GM10248 (cell line): Measurements from ENCODE around the gene KCNH1.

Experiments used
- CTCF ChIA-PET: fragments of 300-600 bp; sonication (Branson Sonifier 250); formaldehyde crosslinking; extraction: SDS; loops from one replicate; lab custom pipeline; 2021; ENCODE audit warnings: antibody characterized with exemption; lab: Yijun Ruan, JAX
- POLR2A ChIA-PET: fragments of 350-650 bp; sonication (Branson Sonifier 250); formaldehyde crosslinking; extraction: SDS; loops from one replicate; lab custom pipeline; 2020; ENCODE audit warnings: antibody characterized with exemption; lab: Yijun Ruan, JAX
- DNase-seq: peaks from one replicate; pipeline ENCODE4 v3.0.0; 2012; ENCODE audit errors: extremely low spot score
- TF ChIP-seq, protein P1 (sequence below): IDR thresholded peaks from 2 replicates; pipeline ENCODE4 v1.5.1; 2012; ENCODE audit warnings: mild to moderate bottlenecking, low read depth; ENCODE audit errors: extremely low read depth, missing control alignments, control extremely low read depth

Gene KCNH1

DNA sequence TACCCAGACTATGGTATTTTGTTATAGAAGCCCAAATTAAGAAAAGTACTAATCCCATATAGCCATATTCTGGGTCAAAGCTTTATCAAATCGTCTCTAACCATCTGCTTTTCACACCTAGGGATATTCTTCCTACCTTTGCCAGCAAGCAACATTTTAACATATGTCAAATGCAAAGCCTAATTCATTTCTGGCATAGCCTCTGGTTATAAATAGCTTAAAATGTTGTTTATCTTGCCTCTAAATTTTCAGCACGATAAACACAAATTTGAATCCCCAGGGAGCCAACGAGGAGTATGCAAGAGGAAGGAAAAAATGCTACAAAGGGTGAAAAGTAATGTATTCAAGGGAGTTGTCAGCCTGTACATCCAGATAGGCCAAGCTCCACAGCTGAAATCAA lies 357.2 kb downstream of the KCNH1 start:
- DNase-seq: no peak
- POLR2A ChIA-PET: no interaction called here
- CTCF ChIA-PET: no interaction called here
- TF ChIP-seq, protein P1, sequence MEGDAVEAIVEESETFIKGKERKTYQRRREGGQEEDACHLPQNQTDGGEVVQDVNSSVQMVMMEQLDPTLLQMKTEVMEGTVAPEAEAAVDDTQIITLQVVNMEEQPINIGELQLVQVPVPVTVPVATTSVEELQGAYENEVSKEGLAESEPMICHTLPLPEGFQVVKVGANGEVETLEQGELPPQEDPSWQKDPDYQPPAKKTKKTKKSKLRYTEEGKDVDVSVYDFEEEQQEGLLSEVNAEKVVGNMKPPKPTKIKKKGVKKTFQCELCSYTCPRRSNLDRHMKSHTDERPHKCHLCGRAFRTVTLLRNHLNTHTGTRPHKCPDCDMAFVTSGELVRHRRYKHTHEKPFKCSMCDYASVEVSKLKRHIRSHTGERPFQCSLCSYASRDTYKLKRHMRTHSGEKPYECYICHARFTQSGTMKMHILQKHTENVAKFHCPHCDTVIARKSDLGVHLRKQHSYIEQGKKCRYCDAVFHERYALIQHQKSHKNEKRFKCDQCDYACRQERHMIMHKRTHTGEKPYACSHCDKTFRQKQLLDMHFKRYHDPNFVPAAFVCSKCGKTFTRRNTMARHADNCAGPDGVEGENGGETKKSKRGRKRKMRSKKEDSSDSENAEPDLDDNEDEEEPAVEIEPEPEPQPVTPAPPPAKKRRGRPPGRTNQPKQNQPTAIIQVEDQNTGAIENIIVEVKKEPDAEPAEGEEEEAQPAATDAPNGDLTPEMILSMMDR: no peak

DNA sequence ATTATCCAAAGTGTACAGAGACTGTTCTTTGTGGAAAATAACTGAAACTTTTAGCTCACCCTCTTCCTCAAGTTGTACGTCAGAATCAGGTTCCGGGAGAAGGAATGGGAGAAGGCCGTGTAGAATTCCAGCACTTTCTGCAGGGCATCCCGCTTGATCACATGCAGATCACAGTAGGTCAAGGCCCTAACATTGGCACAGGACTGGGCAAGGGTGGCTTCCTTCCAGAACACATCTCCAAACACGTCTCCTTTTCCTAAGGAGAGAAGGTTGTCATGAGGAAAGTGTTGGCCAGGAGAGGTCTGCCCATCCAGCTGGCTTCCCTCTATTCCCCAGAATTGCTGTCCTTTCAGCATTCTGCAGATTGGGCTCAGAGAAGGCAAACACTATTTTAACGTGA lies 358.7 kb downstream of the KCNH1 start:
- DNase-seq: no peak
- CTCF ChIA-PET: no interaction called here
- POLR2A ChIA-PET: no interaction called here
- TF ChIP-seq, protein P1: no peak

DNA sequence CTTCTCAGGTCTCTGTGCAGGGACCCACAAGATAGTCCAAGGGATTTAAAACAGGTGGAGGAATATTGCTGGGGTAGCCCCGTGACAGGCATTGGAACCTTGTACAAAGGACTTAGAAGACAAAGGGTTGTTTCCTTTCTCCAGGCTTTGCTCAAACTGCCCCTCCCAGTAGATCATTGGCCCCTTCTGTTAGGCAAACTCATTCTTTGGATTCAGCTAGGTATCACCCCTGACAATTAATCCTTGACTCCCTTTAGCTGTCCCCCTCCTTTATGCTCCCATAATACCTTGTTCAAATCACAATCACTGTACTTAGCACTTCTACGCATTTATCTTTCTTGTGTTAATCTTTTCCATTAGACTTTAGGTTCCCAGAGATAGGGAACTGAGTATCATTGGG lies 360.5 kb downstream of the KCNH1 start:
- TF ChIP-seq, protein P1: no peak
- ChIA-PET POLR2A (no interaction called here), CTCF (interaction anchor here (1.0 kb wide), 2 partner anchors 8 to 90 kb away, joined by 3 read pairs; no protein-coding TSS in a partner anchor)
- no peak for DNase-seq

DNA sequence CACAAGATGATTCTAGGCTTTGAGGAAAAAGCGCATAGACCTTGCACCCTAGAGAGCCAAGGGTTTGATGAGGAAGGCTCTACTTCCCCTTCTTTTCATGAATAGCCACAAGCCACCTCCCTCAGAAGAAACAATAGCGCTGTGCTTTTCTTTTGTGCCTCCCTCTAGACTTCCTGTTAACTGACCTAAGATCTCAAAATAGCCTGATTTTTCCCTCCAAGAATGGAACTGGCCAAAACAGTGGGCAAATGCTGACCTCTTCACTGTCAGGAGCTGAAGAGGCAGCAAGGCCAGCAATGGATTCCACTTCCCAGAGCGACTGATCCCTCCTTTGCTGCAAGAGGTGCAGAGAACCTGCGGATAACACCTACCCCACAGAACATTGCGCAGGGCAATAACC lies 362.8 kb downstream of the KCNH1 start:
- TF ChIP-seq, protein P1: no peak
- DNase-seq: no peak
- CTCF ChIA-PET: no interaction called here
- POLR2A ChIA-PET: no interaction called here

DNA sequence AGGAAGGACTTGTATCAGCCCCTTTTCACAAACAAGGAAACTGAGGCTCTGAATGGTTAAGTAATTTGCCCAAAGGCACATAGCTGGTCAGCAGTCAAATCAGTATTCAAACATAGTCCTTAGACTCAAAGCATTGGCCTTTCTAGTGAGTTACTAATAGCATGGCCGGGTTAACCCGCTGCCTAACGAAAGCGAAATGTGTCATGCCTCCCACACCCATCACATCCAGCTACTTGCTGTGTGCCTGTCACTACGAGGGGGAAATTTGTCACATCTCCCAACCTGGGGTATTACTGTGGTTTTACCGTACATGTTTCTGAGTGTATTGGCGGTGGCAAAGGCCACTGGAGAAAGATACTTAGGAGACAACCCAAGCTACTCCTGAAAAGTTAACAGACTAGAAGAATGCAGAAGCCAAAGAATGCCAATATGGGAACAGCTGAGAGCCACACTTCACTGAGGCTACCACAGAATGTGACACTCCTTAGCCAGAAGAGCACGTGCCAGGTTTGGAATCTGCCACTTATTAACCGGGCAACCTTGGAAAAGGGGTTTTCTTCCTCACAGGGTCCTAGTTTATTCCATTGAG lies 363.5 kb downstream of the KCNH1 start:
- POLR2A ChIA-PET: no interaction called here
- TF ChIP-seq, protein P1: no peak
- no peak for DNase-seq
- CTCF ChIA-PET: no interaction called here

DNA sequence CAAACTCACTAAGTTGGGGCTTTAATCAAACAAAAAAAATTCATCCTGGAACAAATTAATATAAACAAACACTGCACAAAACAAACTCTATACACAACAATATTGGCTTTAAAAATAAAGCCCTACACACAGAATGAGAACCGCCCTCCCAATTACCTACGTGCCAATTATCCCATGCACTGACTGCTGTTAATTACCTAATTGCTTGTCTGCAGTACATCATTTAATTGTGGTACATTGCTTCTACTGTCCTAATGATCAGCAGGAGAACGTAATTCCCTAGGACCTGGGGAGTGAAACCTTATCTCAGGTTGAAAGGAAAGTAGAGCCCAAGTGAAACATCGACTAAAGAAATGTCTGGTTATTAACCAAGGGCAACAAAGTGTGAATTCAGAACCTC lies 364.5 kb downstream of the KCNH1 start:
- DNase-seq: no peak
- ChIA-PET POLR2A (no interaction called here), CTCF (interaction anchor here (2.0 kb wide), 1 partner anchor 19 kb away, joined by 5 read pairs; no protein-coding TSS in a partner anchor)
- TF ChIP-seq, protein P1: no peak
